Stimulated activated CD8-positive, alpha-beta memory T cell treated with anti-CD3 and anti-CD28 coated beads, Interleukin-4, amount 100 ng/mL, for 4 hours (primary cell): ENCODE measurements around the gene PHKB.
"Not testable (repeated sequence)": the region's sequence is repeated elsewhere in the genome, so short reads cannot be mapped to it uniquely, and the experiment has no call there.

Experiments
- DNase-seq, 2 donors: peaks; one replicate each; pipeline ENCODE4 v3.0.0-alpha.2; 2020; ENCODE audit warnings: low read depth in 2 of 2, low spot score in 1 of 2

PHKB gene

DNA sequence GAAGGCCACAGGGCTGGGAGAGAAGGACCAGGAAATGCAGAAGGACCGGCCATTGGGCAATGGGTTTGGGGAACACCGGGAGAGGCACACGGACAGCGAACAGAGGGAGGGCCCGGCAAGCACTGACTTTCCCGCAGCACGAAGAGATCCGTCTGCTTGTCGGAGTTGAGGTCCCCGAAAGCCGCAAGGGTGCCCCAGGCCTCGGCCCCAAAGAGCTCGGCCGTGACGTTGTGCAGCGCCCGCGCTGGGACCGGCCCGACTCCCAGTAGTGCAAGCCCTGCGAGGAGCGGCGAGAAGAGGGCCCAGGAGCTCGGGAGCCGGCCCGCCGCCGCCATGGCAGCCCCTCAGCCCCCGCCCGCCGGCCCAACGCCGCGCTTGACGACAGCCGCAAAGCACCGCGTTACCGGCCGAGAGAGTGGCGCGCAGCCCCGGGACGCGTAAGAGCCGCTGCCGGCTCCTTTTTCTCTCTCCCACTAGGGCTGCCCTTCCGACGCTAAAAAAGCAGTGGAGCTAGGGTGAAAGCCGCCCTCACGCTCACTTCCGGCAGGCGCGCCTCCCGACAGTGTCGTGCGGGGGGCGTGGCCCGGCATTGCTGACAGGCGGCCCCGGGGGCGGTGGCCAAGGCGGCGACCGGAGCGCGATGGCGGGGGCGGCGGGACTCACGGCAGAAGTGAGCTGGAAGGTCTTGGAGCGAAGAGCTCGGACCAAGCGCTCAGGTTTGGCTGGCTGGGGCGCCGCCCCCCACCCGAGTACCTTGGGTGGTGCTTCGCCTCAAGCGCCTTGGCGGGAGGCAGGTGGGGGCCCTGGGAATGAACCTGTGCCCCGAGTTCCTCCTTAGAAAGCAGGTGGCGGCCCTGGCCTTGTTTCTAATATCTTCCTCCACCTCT lies at the start of gene PHKB, which contains the start of gene ITFG1:
Gene PHKB, plus strand, starts transcription at position 621 of the 887 bp plus-strand sequence. Its CDS starts 20 bp downstream, at position 641.
Gene ITFG1, minus strand, starts transcription at position 353 of the 887 bp plus-strand sequence. Its CDS starts 18 bp downstream, at position 335.
- DNase-seq: peak; percentile 88 to 91

DNA sequence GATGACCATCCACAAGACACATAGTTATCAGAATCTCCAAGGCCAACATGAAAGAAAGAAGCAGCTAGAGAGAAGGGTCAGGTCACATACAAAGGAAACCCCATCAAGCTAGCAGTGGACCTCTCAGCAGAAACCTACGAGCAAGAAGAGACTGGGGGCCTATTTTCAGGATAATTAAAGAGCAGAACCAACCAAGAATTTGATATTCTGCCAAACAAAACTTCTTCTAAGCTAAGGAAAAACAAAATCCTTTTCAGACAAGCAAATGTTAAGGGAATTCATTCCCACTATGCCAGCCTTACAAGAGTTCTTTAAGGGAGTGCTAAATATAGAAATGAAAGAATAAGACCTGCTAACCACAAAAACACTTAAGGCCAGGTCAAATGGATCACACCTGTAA lies 48.1 kb upstream of the PHKB start:
- no peak for DNase-seq

- no peak for DNase-seq
Measured at GRCh38 chr16:47416869-47417268, 44.3 kb upstream of the PHKB start.

DNA sequence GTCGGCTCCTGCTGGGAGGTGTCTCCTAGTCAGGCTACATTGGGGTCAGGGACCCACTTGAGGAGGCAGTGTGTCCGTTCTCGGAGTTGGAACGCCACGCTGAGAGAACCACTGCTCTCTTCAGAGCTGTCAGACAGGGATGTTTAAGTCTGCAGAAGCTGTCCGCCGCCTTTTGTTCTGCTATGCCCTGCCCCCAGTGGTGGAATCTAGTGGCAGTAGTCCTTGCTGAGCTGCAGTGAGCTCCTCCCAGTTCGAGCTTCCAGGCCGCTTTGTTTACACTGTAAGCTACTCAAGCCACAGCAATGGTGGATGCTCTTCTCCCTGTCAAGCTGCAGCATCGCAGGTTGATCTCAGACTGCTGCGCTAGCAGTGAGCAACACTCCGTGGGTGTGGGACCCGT lies 36.3 kb upstream of the PHKB start:
- DNase-seq: no peak

DNA sequence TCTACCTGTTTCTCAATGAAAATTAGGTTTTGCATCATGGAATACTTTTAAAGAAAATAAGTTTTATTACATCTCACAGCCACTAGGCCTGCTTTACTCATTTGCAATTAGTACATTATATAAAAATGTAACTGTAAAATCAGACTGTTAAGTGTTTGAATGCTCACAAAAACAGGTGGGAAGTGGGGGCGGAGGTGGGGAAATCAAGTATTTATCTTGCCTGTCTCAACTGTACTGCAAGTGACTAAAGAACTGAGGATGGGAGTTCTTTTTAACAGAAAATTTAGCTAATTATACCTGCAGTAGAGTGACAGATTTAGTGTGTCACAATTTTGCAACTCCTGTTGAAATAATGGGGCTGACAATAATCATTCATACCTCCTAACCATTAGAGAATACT lies 34.3 kb upstream of the PHKB start:
- DNase-seq: no peak

- no peak for DNase-seq
Measured at GRCh38 chr16:47431960-47432359, 29.2 kb upstream of the PHKB start.

- not testable (repeated sequence) for DNase-seq
Measured at GRCh38 chr16:47434274-47434673, 26.9 kb upstream of the PHKB start.

DNA sequence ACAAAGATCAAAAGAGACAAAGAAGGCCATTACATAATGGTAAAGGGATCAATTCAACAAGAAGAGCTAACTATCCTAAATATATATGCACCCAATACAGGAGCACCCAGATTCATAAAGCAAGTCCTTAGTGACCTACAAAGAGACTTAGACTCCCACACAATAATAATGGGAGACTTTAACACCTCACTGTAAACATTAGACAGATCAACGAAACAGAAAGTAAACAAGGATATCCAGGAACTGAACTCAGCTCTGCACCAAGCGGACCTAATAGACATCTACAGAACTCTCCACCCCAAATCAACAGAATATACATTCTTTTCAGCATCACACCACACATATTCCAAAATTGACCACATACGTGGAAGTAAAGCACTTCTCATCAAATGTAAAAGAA lies 21.1 kb upstream of the PHKB start:
- not testable (repeated sequence) for DNase-seq

DNA sequence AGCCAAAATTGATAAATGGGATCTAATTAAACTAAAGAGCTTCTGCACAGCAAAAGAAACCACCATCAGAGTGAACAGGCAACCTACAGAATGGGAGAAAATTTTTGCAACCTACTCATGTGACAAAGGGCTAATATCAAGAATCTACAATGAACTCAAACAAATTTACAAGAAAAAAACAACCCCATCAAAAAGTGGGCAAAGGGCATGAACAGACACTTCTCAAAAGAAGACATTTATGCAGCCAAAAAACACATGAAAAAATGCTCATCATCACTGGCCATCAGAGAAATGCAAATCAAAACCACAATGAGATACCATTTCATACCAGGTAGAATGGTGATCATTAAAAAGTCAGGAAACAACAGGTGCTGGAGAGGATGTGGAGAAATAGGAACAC lies 18.2 kb upstream of the PHKB start:
- DNase-seq: not testable (repeated sequence)

- DNase-seq: no peak
Measured at GRCh38 chr16:47446431-47446830, 14.7 kb upstream of the PHKB start.

GRCh38 chr16:47448830-47449575 lies 12.1 kb upstream of the PHKB start:
- DNase-seq: no peak

GRCh38 chr16:47449788-47450187 lies 11.3 kb upstream of the PHKB start:
- no peak for DNase-seq

- DNase-seq: no peak
Measured at GRCh38 chr16:47458331-47458730, 2.8 kb upstream of the PHKB start.

GRCh38 chr16:47459603-47460002 lies 1.5 kb upstream of the PHKB start:
- DNase-seq: no peak

GRCh38 chr16:47460359-47460710 lies 796 bp upstream of the PHKB start:
- no peak for DNase-seq

- DNase-seq: no peak
Measured at GRCh38 chr16:47461598-47462266, 601 bp downstream of the PHKB start.

DNA sequence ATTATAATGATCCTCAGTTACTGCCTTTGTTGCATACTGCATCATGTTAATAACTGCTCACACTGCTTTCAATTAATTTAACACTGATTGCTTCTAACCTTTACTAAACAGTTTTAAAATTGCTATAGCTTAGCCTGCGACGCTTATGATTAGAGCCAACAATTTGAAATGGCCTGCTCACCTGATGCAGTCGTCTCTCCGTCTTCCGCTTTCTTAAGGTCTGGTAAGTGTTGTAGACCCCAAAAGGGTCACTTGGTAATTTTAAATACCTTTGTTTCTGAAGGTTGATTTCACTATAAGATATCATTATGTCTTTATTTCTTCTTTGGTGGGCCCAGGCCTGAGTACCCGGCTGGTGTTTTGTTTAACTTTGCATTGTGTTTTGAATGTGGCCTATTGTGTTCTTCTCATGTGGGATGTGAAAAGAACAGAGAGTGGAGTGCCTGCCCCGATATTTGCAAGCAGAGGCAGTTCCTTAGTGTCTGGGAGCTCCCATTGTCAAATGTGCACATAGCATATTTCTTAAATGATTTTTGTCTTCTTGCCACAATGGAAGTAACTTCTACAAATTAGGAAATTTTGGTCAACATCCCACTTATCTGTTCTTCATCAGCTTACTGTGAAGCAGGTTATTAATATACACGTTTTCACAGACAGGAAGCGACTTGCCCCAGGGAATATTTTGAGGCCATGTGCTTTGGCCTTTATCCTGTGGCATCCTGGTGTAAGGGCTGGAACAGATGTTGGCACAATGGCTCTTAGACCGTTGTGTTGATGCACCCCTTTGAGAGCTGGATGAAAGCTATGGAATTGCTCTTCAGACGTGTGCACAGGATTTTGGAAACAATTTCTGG lies 2.9 kb downstream of the PHKB start:
- DNase-seq: no peak

- DNase-seq: no peak
Measured at GRCh38 chr16:47465919-47466630, 4.9 kb downstream of the PHKB start.

GRCh38 chr16:47467501-47467900 lies 6.4 kb downstream of the PHKB start:
- no peak for DNase-seq

GRCh38 chr16:47468070-47468689 lies 7.0 kb downstream of the PHKB start:
- DNase-seq: not testable (repeated sequence)
